Liver (tissue), 10 donors: ENCODE measurements around the gene CAT. TPM values are rescaled to one million over a fixed set of nuclear protein-coding genes. Genes with fewer than 3 reads are reported as not detected.

Source experiments
- DNase-seq: peaks from one replicate; pipeline ENCODE4 v3.0.0-alpha.2; 2017; ENCODE audit warnings: low spot score
- H3K27ac ChIP-seq, 2 donors: one replicate each; pipeline ENCODE4 v1.7.0; 2013; ENCODE audit warnings: inconsistent platforms in 2 of 2, low read length in 2 of 2, control low read depth in 1 of 2, low read depth in 1 of 2, mild to moderate bottlenecking in 1 of 2
- H3K27me3 ChIP-seq, 4 donors: one replicate each; pipeline versions ENCODE4 v1.6.1 to v1.7.0; 2013; ENCODE audit warnings: low read length in 3 of 4, inconsistent platforms in 1 of 4, mild to moderate bottlenecking in 1 of 4, moderate library complexity in 1 of 4; ENCODE audit not compliant: control insufficient read depth in 4 of 4, insufficient read depth in 4 of 4
- H3K36me3 ChIP-seq, 4 donors: one replicate each; pipeline versions ENCODE4 v1.6.1 to v1.7.0; 2013; ENCODE audit warnings: low read length in 3 of 4, mild to moderate bottlenecking in 3 of 4, low read depth in 1 of 4, moderate library complexity in 1 of 4; ENCODE audit not compliant: control insufficient read depth in 4 of 4, insufficient read depth in 3 of 4
- H3K4me1 ChIP-seq, 4 donors: one replicate each; pipeline versions ENCODE4 v1.6.1 to v1.7.0; 2013; ENCODE audit warnings: low read length in 3 of 4, mild to moderate bottlenecking in 3 of 4, moderate library complexity in 1 of 4; ENCODE audit not compliant: control insufficient read depth in 4 of 4, insufficient read depth in 4 of 4
- H3K4me3 ChIP-seq, 3 donors: one replicate each; pipeline versions ENCODE4 v1.6.1 to v1.7.0; 2013; ENCODE audit warnings: low read length in 3 of 3, control low read depth in 1 of 3, low read depth in 1 of 3, mild to moderate bottlenecking in 1 of 3
- H3K9ac ChIP-seq, 2 donors: one replicate each; pipeline ENCODE4 v1.7.0; 2013; ENCODE audit warnings: low read length in 2 of 2, mild to moderate bottlenecking in 2 of 2, moderate library complexity in 2 of 2, control low read depth in 1 of 2, low read depth in 1 of 2
- H3K9me3 ChIP-seq, 4 donors: one replicate each; pipeline versions ENCODE4 v1.6.1 to v1.7.0; 2013; ENCODE audit warnings: low read length in 3 of 4; ENCODE audit not compliant: control insufficient read depth in 4 of 4
- ATF3 ChIP-seq: IDR thresholded peaks from 2 replicates; pipeline ENCODE4 v1.6.1; 2016; ENCODE audit warnings: antibody characterized with exemption
- CTCF ChIP-seq: fragments of 150-350 bp; IDR thresholded peaks from 2 replicates; pipeline ENCODE4 v1.5.1; 2017; ENCODE audit warnings: improper control_type of control experiment, low read depth, low read length; ENCODE audit not compliant: missing input control
- EGR1 ChIP-seq, 2 donors: IDR thresholded peaks; 2 replicates each; pipeline ENCODE4 v1.6.1; 2016 to 2018; ENCODE audit warnings: antibody characterized with exemption in 2 of 2, low read depth in 2 of 2
- FOXA1 ChIP-seq: IDR thresholded peaks from 2 replicates; pipeline ENCODE4 v1.6.1; 2016; ENCODE audit warnings: antibody characterized with exemption
- FOXA2 ChIP-seq: IDR thresholded peaks from 2 replicates; pipeline ENCODE4 v1.6.1; 2016; ENCODE audit warnings: antibody characterized with exemption
- GABPA ChIP-seq, 2 donors: IDR thresholded peaks in 1 of 2; conservative IDR thresholded peaks in 1 of 2; 2 replicates each; pipeline ENCODE4 v1.6.1; 2016; ENCODE audit warnings: antibody characterized with exemption in 2 of 2, mild to moderate bottlenecking in 1 of 2, moderate library complexity in 1 of 2
- HNF4G ChIP-seq: IDR thresholded peaks from 2 replicates; pipeline ENCODE4 v1.6.1; 2016; ENCODE audit warnings: antibody characterized with exemption
- JUND ChIP-seq, 2 donors: IDR thresholded peaks; 2 replicates each; pipeline ENCODE4 v1.6.1; 2016; ENCODE audit warnings: antibody characterized with exemption in 2 of 2
- MAX ChIP-seq: IDR thresholded peaks from 2 replicates; pipeline ENCODE4 v1.6.1; 2016; ENCODE audit warnings: antibody characterized with exemption
- NR2F2 ChIP-seq: IDR thresholded peaks from 2 replicates; pipeline ENCODE4 v1.6.1; 2016; ENCODE audit warnings: antibody characterized with exemption
- RAD21 ChIP-seq, 2 donors: IDR thresholded peaks; 2 replicates each; pipeline ENCODE4 v1.6.1; 2016; ENCODE audit warnings: antibody characterized with exemption in 2 of 2, mild to moderate bottlenecking in 2 of 2
- REST ChIP-seq: IDR thresholded peaks from 2 replicates; pipeline ENCODE4 v1.6.1; 2016; ENCODE audit warnings: antibody characterized with exemption, mild to moderate bottlenecking
- RXRA ChIP-seq, 2 donors: IDR thresholded peaks; 2 replicates each; pipeline ENCODE4 v1.6.1; 2017 to 2018; ENCODE audit warnings: antibody characterized with exemption in 2 of 2, mild to moderate bottlenecking in 1 of 2
- SP1 ChIP-seq: IDR thresholded peaks from 2 replicates; pipeline ENCODE4 v1.6.1; 2018; ENCODE audit warnings: antibody characterized with exemption, mild to moderate bottlenecking
- TAF1 ChIP-seq: conservative IDR thresholded peaks from 2 replicates; pipeline ENCODE4 v1.6.1; 2016; ENCODE audit warnings: antibody characterized with exemption, mild to moderate bottlenecking
- YY1 ChIP-seq: IDR thresholded peaks from 2 replicates; pipeline ENCODE4 v1.6.1; 2016; ENCODE audit warnings: antibody characterized with exemption, mild to moderate bottlenecking
- ZBTB33 ChIP-seq: IDR thresholded peaks from 2 replicates; pipeline ENCODE4 v1.6.1; 2016; ENCODE audit warnings: antibody characterized with exemption
- polyA plus RNA-seq, 2 donors: library from polyadenylated mRNA; stranded (reverse) in 1 of 2; unstranded in 1 of 2; fragments of 200-250 nt in 1 of 2; fragments of >200 nt in 1 of 2; fragmentation: Nextera tagmentation in 1 of 2; extraction: Ambion mirVana in 1 of 2; gene quantifications; one replicate each; pipeline versions ENCODE4 v1.2.1 to v1.2.3, GENCODE V29; 2013 to 2015
- small RNA-seq: library from RNA; depleted of rRNA; stranded (forward); fragments of <200 nt; gene quantifications from one replicate; pipeline ENCODE3, GENCODE V24; 2014
- total RNA-seq, 2 donors: library from RNA; depleted of rRNA; stranded (reverse); fragments of >200 nt; gene quantifications; one replicate each; pipeline ENCODE4 v1.2.3, GENCODE V29; 2014
- donor health status: healthy.
- donor health status: healthy.
- donor health status: healthy.
- donor health status: healthy.
- donor health status: healthy.

The CAT gene
- total and polyA plus RNA-seq, 4 donors: 270 to 620 (median 388) TPM

- TF ChIP-seq CTCF (no peak), FOXA1 (no peak), TAF1 (no peak), YY1 (no peak), MAX (no peak), RAD21 (IDR thresholded peaks at IDR 0.05) (no peak), ATF3 (no peak), FOXA2 (no peak), HNF4G (no peak), NR2F2 (no peak), REST (no peak), RXRA (IDR thresholded peaks at IDR 0.05) (no peak), EGR1 (IDR thresholded peaks at IDR 0.05; ENCODE audit: low read depth in 2 of 2) (no peak), ZBTB33 (no peak), SP1 (no peak), GABPA (IDR thresholded peaks at IDR 0.05 in 1 of 2, conservative IDR thresholded peaks at IDR 0.05 in 1 of 2) (no peak), JUND (IDR thresholded peaks at IDR 0.05) (no peak)
- Histone ChIP-seq H3K27me3 (no peaks in the 10 kb centered on the region), H3K4me3 (no peak overlapping the region), H3K36me3 (no peaks in the 10 kb centered on the region), H3K4me1 (peaks cover 0 to 2% (median under 1%) of the 10 kb centered on the region in 4 donors), H3K9me3 (no peaks in the 10 kb centered on the region), H3K27ac (no peak overlapping the region), H3K9ac (no peak overlapping the region)
- DNase-seq: no peak
These were observed 82.5 kb downstream of the CAT start for GRCh38 chr11:34521265-34521664.

Small RNA genes lying within 50 kb of the gene (small RNA-seq; reads per million reads assigned to genes)
- gene AL035079.1: not detected

Other genes with a start within 250 kb of the CAT start
- gene ABTB2, start 80.9 kb upstream of the CAT start, total RNA-seq: 1 to 10 TPM; 5.1 to 8.9 TPM
- gene ABTB2, start 80.9 kb upstream of the CAT start, polyA plus RNA-seq: 1 to 10 TPM; 2.4 to 7.1 TPM
- gene ELF5, start 74.9 kb downstream of the CAT start, total RNA-seq: under 1 TPM; 0.08 to 0.37 TPM
- under 1 TPM in 1 of 2 donors, not detected in 1; 0.06 TPM for gene ELF5, start 74.9 kb downstream of the CAT start, polyA plus RNA-seq
- gene EHF, start 182.2 kb downstream of the CAT start, total RNA-seq: 1 to 10 TPM; 1.1 to 5.9 TPM
- 1 to 10 TPM in 1 of 2 donors, under 1 TPM in 1; 0.85 to 4.1 TPM for gene EHF, start 182.2 kb downstream of the CAT start, polyA plus RNA-seq